ENCODE data around the gene RBM39.
"Not testable (repeated sequence)": the region's sequence is repeated elsewhere in the genome, so short reads cannot be mapped to it uniquely, and the experiment has no call there.

GRCh38 chr20:35706591-35707529 is 35.2 kb downstream of the RBM39 start:
- TF ChIP-seq EZH2 (IDR thresholded peaks at IDR 0.05; ENCODE audit: borderline replicate concordance, low read length); CTCF (IDR thresholded peaks at IDR 0.05; ENCODE audit: low read length): not testable (repeated sequence)

Data from OCI-LY1 (cell line).